Endothelial cell of umbilical vein (primary cell): ENCODE data around the gene FIBCD1. TPM values are rescaled to one million over a fixed set of nuclear protein-coding genes. Genes with fewer than 3 reads are reported as not detected.

Source experiments
- BruUV-seq: library from RNA; stranded (reverse); fragments of 400-500 nt; replicated peaks from 2 replicates; lab custom pipeline; 2021; lab: Mats Ljungman, UMichigan
- CTCF ChIA-PET: fragments of 300-600, 350-600 bp; sonication (Branson Sonifier 250); formaldehyde crosslinking; loops from one replicate; lab custom pipeline; 2021; ENCODE audit warnings: antibody characterized with exemption, inconsistent platforms; lab: Charles Lee
- POLR2A ChIA-PET: fragments of 300-600, 350-600 bp; sonication (Branson Sonifier 250); formaldehyde crosslinking; loops from one replicate; lab custom pipeline; 2021; ENCODE audit warnings: antibody characterized with exemption, inconsistent platforms; lab: Charles Lee
- DNase-seq: peaks from one replicate; pipeline ENCODE4 v3.0.0-alpha.2; 2011; ENCODE audit warnings: low read depth, low spot score
- FAIRE-seq: peaks from 2 replicates; lab custom pipeline; 2011; peaks lifted over from hg19 to GRCh38; lab: Jason Lieb, UNC
- H2AFZ ChIP-seq: 2 replicates; pipeline ENCODE4 v1.6.0; 2012; ENCODE audit warnings: low read depth, low read length, control low read depth, inconsistent platforms
- H3K27ac ChIP-seq: 2 replicates; pipeline ENCODE4 v1.5.1; 2011; ENCODE audit warnings: low read depth, mild to moderate bottlenecking, control low read depth, low read length, moderate library complexity; ENCODE audit not compliant: insufficient read depth
- H3K27me3 ChIP-seq, 2 experiments: 2 replicates each; pipeline versions ENCODE4 v1.6.0 to v1.6.1; 2011; ENCODE audit warnings: low read length in 2 of 2, mixed read lengths in 1 of 2; ENCODE audit not compliant: control insufficient read depth in 2 of 2, insufficient read depth in 2 of 2
- H3K36me3 ChIP-seq, 2 experiments: 2 replicates in 1 of 2; 3 replicates in 1 of 2; pipeline ENCODE4 v1.5.1; 2011; ENCODE audit warnings: low read length in 2 of 2, mild to moderate bottlenecking in 1 of 2, moderate library complexity in 1 of 2; ENCODE audit not compliant: control insufficient read depth in 2 of 2, insufficient read depth in 2 of 2; ENCODE audit errors: extremely low read depth in 1 of 2
- H3K4me1 ChIP-seq: 3 replicates; pipeline ENCODE4 v1.5.1; 2011; ENCODE audit warnings: mild to moderate bottlenecking, low read length; ENCODE audit not compliant: control insufficient read depth, insufficient read depth; ENCODE audit errors: extremely low read depth
- H3K4me2 ChIP-seq: 2 replicates; pipeline ENCODE4 v1.6.1; 2011; ENCODE audit warnings: low read length, control low read depth, mixed read lengths; ENCODE audit not compliant: insufficient read depth
- H3K4me3 ChIP-seq, 3 experiments: fragments of 200-600 bp in 1 of 3; sonication (generic), shearing (Covaris generic) in 1 of 3; replicated peaks in 1 of 3; 2 replicates each; pipeline ENCODE4 v1.5.1; 2011 to 2016; ENCODE audit warnings: control low read depth in 3 of 3, low read length in 3 of 3, mild to moderate bottlenecking in 2 of 3, inconsistent platforms in 1 of 3, low read depth in 1 of 3, moderate library complexity in 1 of 3; ENCODE audit not compliant: insufficient read depth in 1 of 3
- H3K79me2 ChIP-seq: 2 replicates; pipeline ENCODE4 v1.6.0; 2012; ENCODE audit warnings: low read length, inconsistent platforms; ENCODE audit not compliant: control insufficient read depth, insufficient read depth
- H3K9ac ChIP-seq: replicated peaks from 2 replicates; pipeline ENCODE3; 2011; ENCODE audit warnings: low read length, control low read depth; ENCODE audit not compliant: insufficient read depth; ENCODE audit errors: extremely low read depth
- H3K9me1 ChIP-seq: replicated peaks from 3 replicates; pipeline ENCODE4 v1.6.0; 2011; ENCODE audit warnings: mild to moderate bottlenecking, low read length; ENCODE audit not compliant: control insufficient read depth, insufficient read depth; ENCODE audit errors: extremely low read depth
- H3K9me3 ChIP-seq: replicated peaks from 2 replicates; pipeline ENCODE4 v1.5.1; 2012; ENCODE audit warnings: low read length, inconsistent platforms; ENCODE audit not compliant: control insufficient read depth, insufficient read depth
- H4K20me1 ChIP-seq: replicated peaks from 2 replicates; pipeline ENCODE3; 2011; ENCODE audit warnings: mild to moderate bottlenecking, low read length; ENCODE audit not compliant: control insufficient read depth, insufficient read depth; ENCODE audit errors: extremely low read depth
- CTCF ChIP-seq, 2 donors: IDR thresholded peaks; 1 replicate in 1 of 2; 2 replicates in 1 of 2; pipeline ENCODE4 v1.5.1; 2011; ENCODE audit warnings: low read length in 2 of 2, mild to moderate bottlenecking in 2 of 2, moderate library complexity in 2 of 2, control low read depth in 1 of 2, inconsistent platforms in 1 of 2, low read depth in 1 of 2; ENCODE audit not compliant: insufficient read depth in 1 of 2; ENCODE audit errors: extremely low read depth in 1 of 2
- EZH2 ChIP-seq: IDR thresholded peaks from 2 replicates; pipeline ENCODE4 v1.6.1; 2012; ENCODE audit warnings: borderline replicate concordance, low read depth, mild to moderate bottlenecking, moderate library complexity, low read length, inconsistent platforms; ENCODE audit not compliant: severe bottlenecking
- FOS ChIP-seq: IDR thresholded peaks from 2 replicates; pipeline ENCODE4 v1.6.1; 2011; ENCODE audit warnings: mild to moderate bottlenecking, low read length, moderate library complexity, borderline replicate concordance; ENCODE audit not compliant: insufficient read depth
- GATA2 ChIP-seq: IDR thresholded peaks from 2 replicates; pipeline ENCODE4 v1.7.0; 2011; ENCODE audit warnings: low read depth, mild to moderate bottlenecking, moderate library complexity, mixed read lengths, low read length; ENCODE audit not compliant: insufficient read length, insufficient read depth
- JUN ChIP-seq: IDR thresholded peaks from 2 replicates; pipeline ENCODE4 v1.6.1; 2011; ENCODE audit warnings: borderline replicate concordance, low read depth; ENCODE audit not compliant: insufficient read length, insufficient read depth
- MAX ChIP-seq: IDR thresholded peaks from 2 replicates; pipeline ENCODE4 v1.6.1; 2011; ENCODE audit not compliant: insufficient read depth, insufficient read length
- MYC ChIP-seq: IDR thresholded peaks from one replicate; pipeline ENCODE4 v1.6.1; 2011; ENCODE audit warnings: mild to moderate bottlenecking, low read depth, low read length
- POLR2A ChIP-seq: IDR thresholded peaks from 2 replicates; pipeline ENCODE4 v1.6.1; 2012; ENCODE audit warnings: low read depth, mild to moderate bottlenecking, control low read depth, low read length
- POLR2AphosphoS5 ChIP-seq: IDR thresholded peaks from 2 replicates; pipeline ENCODE4 v1.6.1; 2012; ENCODE audit warnings: low read depth, mild to moderate bottlenecking, control low read depth, low read length, moderate library complexity; ENCODE audit not compliant: insufficient read depth
- dilution Hi-C: fragments of 300-500 bp; cut with MboI; formaldehyde crosslinking; loops from one replicate; pipeline ENCODE4 v1.15.0; 2019; ENCODE audit warnings: low sequenced_read_pairs; ENCODE audit not compliant: extremely low pct_ligation_motif_present
- intact Hi-C: fragments of 100-400 bp; cut with micrococcal nuclease; formaldehyde crosslinking; loops from one replicate; pipeline ENCODE4 v1.10.0; 2022
- polyA plus RNA-seq, 4 experiments: library from polyadenylated mRNA; depleted of rRNA in 3 of 4; stranded (reverse) in 3 of 4; unstranded in 1 of 4; fragments of >200 nt; gene quantifications; 2 replicates each; pipeline versions ENCODE4 v1.2.1 to v1.2.3, GENCODE V29; 2011 to 2012; ENCODE audit warnings: missing spikeins in 1 of 4
- total RNA-seq: library from RNA; stranded (reverse); gene quantifications from 2 replicates; pipeline ENCODE4 v1.2.3, GENCODE V29; 2021

Gene FIBCD1
- total and polyA plus RNA-seq, 2 donors (not counting 3 experiments of a cell fraction or from before 2014, with no cell fraction given): 0.14 TPM; not detected in 1

DNA sequence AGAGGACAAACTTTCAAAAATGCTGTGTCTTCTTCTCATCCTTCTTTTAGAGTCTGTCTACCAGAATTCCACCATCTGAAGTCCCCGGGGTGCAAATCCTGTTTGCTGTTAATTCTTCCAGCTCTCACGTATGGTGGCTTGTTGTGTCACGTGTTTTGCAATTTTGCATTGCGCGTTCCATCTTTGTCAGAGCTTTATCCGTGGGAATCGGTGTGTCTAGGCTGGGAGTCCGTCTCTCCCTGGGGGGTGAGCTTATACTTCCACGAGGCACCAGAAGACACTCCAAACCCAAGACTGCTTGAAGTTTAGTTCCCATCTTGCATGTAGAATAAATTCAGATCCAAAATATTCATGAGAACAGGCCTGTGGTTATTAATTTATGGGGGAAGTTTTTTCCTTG, 6.1 kb upstream of the FIBCD1 start:
- H3K9me1 ChIP-seq: no peaks in the 10 kb centered on the region
- H3K4me1 ChIP-seq: no peaks in the 10 kb centered on the region
- CTCF ChIA-PET: interaction anchor here (1.3 to 2.1 kb wide), 5 partner anchors 42 to 79 kb away, joined by 3 to 11 read pairs (median 3); no protein-coding TSS in a partner anchor
- TF ChIP-seq MYC (no peak), POLR2A (no peak), FOS (no peak), POLR2AphosphoS5 (no peak), EZH2 (no peak), GATA2 (no peak), CTCF (IDR thresholded peaks at IDR 0.05; ENCODE audit: extremely low read depth in 1 of 2, insufficient read depth in 1 of 2, low read depth in 1 of 2, low read length in 2 of 2) (no peak), JUN (no peak), MAX (no peak)
- no TSS peak for BruUV-seq
- H3K9ac ChIP-seq: no peak overlapping the region
- DNase-seq (no peak), FAIRE-seq (no peak)
- H3K36me3 ChIP-seq: no peaks in the 10 kb centered on the region
- intact Hi-C loops (no loop called here), dilution Hi-C loops (no loop called here)
- no peaks in the 10 kb centered on the region for H3K9me3 ChIP-seq
- no peaks in the 10 kb centered on the region for H3K79me2 ChIP-seq
- no peak overlapping the region for H3K4me2 ChIP-seq
- no peaks in the 10 kb centered on the region for H4K20me1 ChIP-seq
- POLR2A ChIA-PET: no interaction called here
- H3K27me3 ChIP-seq: peaks cover 9 to 10% of the 10 kb centered on the region in 2 experiments
- H2AFZ ChIP-seq: no peak overlapping the region
- no peak overlapping the region for H3K4me3 ChIP-seq
- no peak overlapping the region for H3K27ac ChIP-seq
